Upper lobe of right lung (tissue), 1 donor: ENCODE results near the gene GPR141. TPM values are rescaled to one million over a fixed set of nuclear protein-coding genes. Genes with fewer than 3 reads are reported as not detected.
A peak's percentile ranks its signal among the peaks of the same experiment; 100 is the strongest.

Source experiments
- ATAC-seq: fragments of 200-7000 bp; cut with Tn5 transposase; one replicate; pipeline ENCODE4 v1.9.1; 2020; ENCODE audit warnings: mild to moderate bottlenecking, moderate library complexity
- DNase-seq: peaks from one replicate; pipeline ENCODE4 v3.0.0-alpha.2; 2020
- H3K27ac ChIP-seq: fragments of 200-600 bp; one replicate; pipeline ENCODE4 v1.8.0; 2022
- H3K27me3 ChIP-seq: fragments of 200-600 bp; one replicate; pipeline ENCODE4 v1.8.0; 2022; ENCODE audit warnings: mild to moderate bottlenecking
- H3K36me3 ChIP-seq: fragments of 200-600 bp; one replicate; pipeline ENCODE4 v1.8.0; 2022
- H3K4me1 ChIP-seq: fragments of 200-600 bp; one replicate; pipeline ENCODE4 v1.8.0; 2022
- H3K4me3 ChIP-seq: fragments of 200-600 bp; one replicate; pipeline ENCODE4 v1.8.0; 2022; ENCODE audit warnings: mild to moderate bottlenecking
- H3K9me3 ChIP-seq: fragments of 200-600 bp; one replicate; pipeline ENCODE4 v1.8.0; 2022
- intact Hi-C: fragments of 100-400 bp; cut with DNase I; formaldehyde crosslinking; loops from one replicate; pipeline ENCODE4 v1.11.0; 2022
- total RNA-seq: library from RNA; stranded (reverse); fragmentation: NEBNext Ultra II Directional; extraction: Animal tissue kit (Norgen Biotek cat#: 25700); gene quantifications from one replicate; pipeline ENCODE4 v1.2.1, GENCODE V29; 2021
- TF ChIP-seq, protein P1 (sequence below): fragments of 200-600 bp; IDR thresholded peaks from one replicate; pipeline ENCODE4 v1.8.0; 2022; ENCODE audit warnings: antibody characterized with exemption
- donor health status: DM: no; HTN: yes; CAD: no; lungs with severe emphysema.

GPR141 gene
- total RNA-seq, 1 donor from 2014 or later: 4.0 TPM

GRCh38 chr7:37656913-37657530 lies 26.5 kb upstream of the GPR141 start:
- H3K27ac ChIP-seq: no peak overlapping the region
- intact Hi-C loops: no loop called here
- H3K9me3 ChIP-seq: no peaks in the 10 kb centered on the region
- no peak overlapping the region for H3K4me3 ChIP-seq
- no peaks in the 10 kb centered on the region for H3K36me3 ChIP-seq
- H3K4me1 ChIP-seq: no peaks in the 10 kb centered on the region
- TF ChIP-seq, protein P1, sequence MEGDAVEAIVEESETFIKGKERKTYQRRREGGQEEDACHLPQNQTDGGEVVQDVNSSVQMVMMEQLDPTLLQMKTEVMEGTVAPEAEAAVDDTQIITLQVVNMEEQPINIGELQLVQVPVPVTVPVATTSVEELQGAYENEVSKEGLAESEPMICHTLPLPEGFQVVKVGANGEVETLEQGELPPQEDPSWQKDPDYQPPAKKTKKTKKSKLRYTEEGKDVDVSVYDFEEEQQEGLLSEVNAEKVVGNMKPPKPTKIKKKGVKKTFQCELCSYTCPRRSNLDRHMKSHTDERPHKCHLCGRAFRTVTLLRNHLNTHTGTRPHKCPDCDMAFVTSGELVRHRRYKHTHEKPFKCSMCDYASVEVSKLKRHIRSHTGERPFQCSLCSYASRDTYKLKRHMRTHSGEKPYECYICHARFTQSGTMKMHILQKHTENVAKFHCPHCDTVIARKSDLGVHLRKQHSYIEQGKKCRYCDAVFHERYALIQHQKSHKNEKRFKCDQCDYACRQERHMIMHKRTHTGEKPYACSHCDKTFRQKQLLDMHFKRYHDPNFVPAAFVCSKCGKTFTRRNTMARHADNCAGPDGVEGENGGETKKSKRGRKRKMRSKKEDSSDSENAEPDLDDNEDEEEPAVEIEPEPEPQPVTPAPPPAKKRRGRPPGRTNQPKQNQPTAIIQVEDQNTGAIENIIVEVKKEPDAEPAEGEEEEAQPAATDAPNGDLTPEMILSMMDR: no peak
- H3K27me3 ChIP-seq: no peaks in the 10 kb centered on the region
- DNase-seq: no peak
- peak; percentile 74 for ATAC-seq

GRCh38 chr7:37657816-37658215 lies 25.8 kb upstream of the GPR141 start:
- H3K4me1 ChIP-seq: no peaks in the 10 kb centered on the region
- TF ChIP-seq, protein P1: no peak
- H3K4me3 ChIP-seq: no peak overlapping the region
- no peaks in the 10 kb centered on the region for H3K36me3 ChIP-seq
- no peak for DNase-seq
- no peak overlapping the region for H3K27ac ChIP-seq
- intact Hi-C loops: no loop called here
- no peaks in the 10 kb centered on the region for H3K9me3 ChIP-seq
- ATAC-seq: no peak
- no peaks in the 10 kb centered on the region for H3K27me3 ChIP-seq

GRCh38 chr7:37659971-37660565 lies 23.5 kb upstream of the GPR141 start:
- Histone ChIP-seq H3K36me3 (no peaks in the 10 kb centered on the region), H3K4me3 (no peak overlapping the region), H3K9me3 (no peaks in the 10 kb centered on the region), H3K27ac (no peak overlapping the region), H3K4me1 (no peaks in the 10 kb centered on the region), H3K27me3 (no peaks in the 10 kb centered on the region)
- TF ChIP-seq, protein P1: no peak
- DNase-seq: no peak
- no peak for ATAC-seq
- intact Hi-C loops: no loop called here

DNA sequence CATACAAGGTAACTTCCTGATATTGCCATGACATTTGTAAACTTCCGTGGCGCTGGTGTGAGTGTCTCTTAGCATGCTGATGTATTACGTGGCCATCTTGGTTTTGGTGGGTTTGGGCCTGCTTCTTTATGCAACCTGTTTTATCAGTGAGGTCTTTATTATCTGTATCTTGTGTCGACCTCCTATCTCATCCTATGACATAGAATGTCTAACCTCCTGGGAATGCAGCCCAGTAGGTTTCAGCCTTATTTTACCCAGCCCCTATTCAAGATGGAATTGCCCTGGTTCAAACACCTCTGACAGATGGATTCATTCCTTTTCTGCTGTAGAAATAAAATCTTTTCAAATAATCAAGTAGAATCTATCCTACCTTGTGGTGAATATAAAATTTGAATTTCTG lies 23.0 kb upstream of the GPR141 start:
- Histone ChIP-seq H3K9me3 (no peaks in the 10 kb centered on the region), H3K36me3 (no peaks in the 10 kb centered on the region), H3K27ac (no peak overlapping the region), H3K27me3 (no peaks in the 10 kb centered on the region), H3K4me3 (no peak overlapping the region), H3K4me1 (no peaks in the 10 kb centered on the region)
- TF ChIP-seq, protein P1: no peak
- ATAC-seq: no peak
- intact Hi-C loops: no loop called here
- DNase-seq: no peak

GRCh38 chr7:37663693-37664092 lies 19.9 kb upstream of the GPR141 start:
- DNase-seq: no peak
- Histone ChIP-seq H3K27ac (no peak overlapping the region), H3K36me3 (no peaks in the 10 kb centered on the region), H3K9me3 (no peaks in the 10 kb centered on the region), H3K4me3 (no peak overlapping the region), H3K27me3 (no peaks in the 10 kb centered on the region), H3K4me1 (no peaks in the 10 kb centered on the region)
- intact Hi-C loops: no loop called here
- ATAC-seq: peak; percentile 88
- TF ChIP-seq, protein P1: no peak
